HG03280 (cell line): ENCODE data around the gene GLOD4.
"Not testable (repeated sequence)": the region's sequence is repeated elsewhere in the genome, so short reads cannot be mapped to it uniquely, and the experiment has no call there.

ENCODE experiments used
- ATAC-seq: cut with Tn5 transposase; IDR thresholded peaks from one replicate; pipeline ENCODE4 v1.9.1; 2021; ENCODE audit warnings: mild to moderate bottlenecking, moderate library complexity; ENCODE audit not compliant: unreplicated experiment

GLOD4 gene

GRCh38 chr17:778096-778495, 4.0 kb downstream of the GLOD4 start:
- no peak for ATAC-seq

- no peak for ATAC-seq
Observed at GRCh38 chr17:774313-774584, 7.8 kb downstream of the GLOD4 start.

- no peak for ATAC-seq
Observed at GRCh38 chr17:773467-774312, 8.4 kb downstream of the GLOD4 start.

GRCh38 chr17:773016-773415, 9.1 kb downstream of the GLOD4 start:
- ATAC-seq, result no peak

- no peak for ATAC-seq
Observed at GRCh38 chr17:767076-767475, 15.0 kb downstream of the GLOD4 start.

- no peak for ATAC-seq
Observed at GRCh38 chr17:760371-760770, 21.7 kb downstream of the GLOD4 start.

- ATAC-seq, result no peak
Observed at GRCh38 chr17:759964-760363, 22.1 kb downstream of the GLOD4 start.

- not testable (repeated sequence) for ATAC-seq
Observed at GRCh38 chr17:756010-756567, 26.0 kb downstream of the GLOD4 start.

- not testable (repeated sequence) for ATAC-seq
Observed at GRCh38 chr17:755319-755961, 26.6 kb downstream of the GLOD4 start.

GRCh38 chr17:753418-753817, 28.7 kb downstream of the GLOD4 start:
- ATAC-seq, result no peak

GRCh38 chr17:752620-753219, 29.4 kb downstream of the GLOD4 start:
- ATAC-seq, result no peak

GRCh38 chr17:752002-752619, 30.0 kb downstream of the GLOD4 start, which contains the start of gene GEMIN4:
Gene GEMIN4 (minus strand): TSS chr17:752264. CDS start chr17:752142, 122 bp downstream.
- ATAC-seq, result peak; percentile 87

GRCh38 chr17:751269-752001, 30.6 kb downstream of the GLOD4 start:
- ATAC-seq, result peak; percentile 28

- no peak for ATAC-seq
Observed at GRCh38 chr17:750431-751037, 31.5 kb downstream of the GLOD4 start.

GRCh38 chr17:749359-749758, 32.7 kb downstream of the GLOD4 start:
- ATAC-seq, result not testable (repeated sequence)

- ATAC-seq, result not testable (repeated sequence)
Observed at GRCh38 chr17:748604-749003, 33.5 kb downstream of the GLOD4 start.

GRCh38 chr17:746783-747629, 35.1 kb downstream of the GLOD4 start:
- ATAC-seq, result no peak

- no peak for ATAC-seq
Observed at GRCh38 chr17:746181-746580, 35.9 kb downstream of the GLOD4 start.

- no peak for ATAC-seq
Observed at GRCh38 chr17:745406-745805, 36.7 kb downstream of the GLOD4 start.
